Esophagus (tissue), 2 donors: ENCODE data around the gene CFAP57. TPM values are rescaled to one million over a fixed set of nuclear protein-coding genes. Genes with fewer than 3 reads are reported as not detected.

Source experiments
- H3K27ac ChIP-seq, 2 donors: one replicate each; pipeline ENCODE4 v1.5.1; 2013; ENCODE audit warnings: low read depth in 2 of 2, mild to moderate bottlenecking in 2 of 2, inconsistent platforms in 1 of 2, low read length in 1 of 2, moderate library complexity in 1 of 2
- H3K27me3 ChIP-seq, 2 donors: one replicate each; pipeline ENCODE4 v1.6.1; 2013; ENCODE audit warnings: low read length in 2 of 2, control low read depth in 1 of 2, mild to moderate bottlenecking in 1 of 2; ENCODE audit not compliant: insufficient read depth in 2 of 2, control insufficient read depth in 1 of 2
- H3K36me3 ChIP-seq, 2 donors: one replicate each; pipeline ENCODE4 v1.6.1; 2013; ENCODE audit warnings: low read length in 1 of 2; ENCODE audit not compliant: control insufficient read depth in 2 of 2, insufficient read depth in 2 of 2
- H3K4me1 ChIP-seq, 2 donors: one replicate each; pipeline ENCODE4 v1.6.1; 2013; ENCODE audit warnings: low read length in 1 of 2; ENCODE audit not compliant: control insufficient read depth in 2 of 2, insufficient read depth in 2 of 2
- H3K4me3 ChIP-seq, 2 donors: one replicate each; pipeline ENCODE4 v1.5.1; 2013; ENCODE audit warnings: low read length in 2 of 2, mild to moderate bottlenecking in 2 of 2, low read depth in 1 of 2, moderate library complexity in 1 of 2
- H3K9me3 ChIP-seq, 2 donors: one replicate each; pipeline ENCODE4 v1.6.1; 2013; ENCODE audit warnings: mild to moderate bottlenecking in 2 of 2, low read depth in 1 of 2, low read length in 1 of 2, moderate library complexity in 1 of 2; ENCODE audit not compliant: control insufficient read depth in 2 of 2, insufficient read depth in 1 of 2
- WGBS, 2 donors: extraction: QIAGEN DNeasy Blood & Tissue Kit; methylation state at CpG; one replicate each; pipeline ENCODE4 v1.1.7; 2013; 5-methylcytosine and 5-hydroxymethylcytosine counted together
- polyA plus RNA-seq, 2 donors: library from polyadenylated mRNA; stranded (reverse); fragments of 200-250 nt; gene quantifications; one replicate each; pipeline ENCODE4 v1.2.3, GENCODE V29; 2013
- donor health status: healthy with polysubstance abuse.
- donor health status: Bipolar disorder and iron deficiency.

Gene CFAP57
- polyA plus RNA-seq, 2 donors, result 0.02 to 0.06 TPM

DNA sequence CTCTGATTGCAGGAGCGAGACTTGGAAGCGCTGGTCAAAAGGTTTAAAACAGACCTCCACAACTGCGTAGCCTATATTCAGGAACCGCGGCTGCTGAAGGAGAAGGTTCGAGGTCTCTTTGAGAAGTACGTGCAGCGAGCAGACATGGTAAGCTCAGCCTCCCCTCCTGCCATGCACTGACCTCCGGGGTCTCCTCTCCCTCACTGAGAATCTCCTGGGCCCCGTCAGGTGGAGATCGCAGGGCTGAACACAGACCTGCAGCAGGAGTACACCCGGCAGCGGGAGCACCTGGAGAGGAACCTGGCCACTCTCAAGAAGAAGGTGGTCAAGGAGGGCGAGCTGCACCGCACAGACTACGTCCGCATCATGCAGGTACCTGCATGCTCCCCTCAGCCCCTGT, 62.1 kb downstream of the CFAP57 start:
- Histone ChIP-seq H3K27ac (no peak overlapping the region), H3K36me3 (no peaks in the 10 kb centered on the region), H3K4me1 (no peaks in the 10 kb centered on the region), H3K27me3 (no peaks in the 10 kb centered on the region), H3K4me3 (no peak overlapping the region), H3K9me3 (no peaks in the 10 kb centered on the region)
- WGBS, 2 donors, result 94 to 95% methylated on average over 17 of the region's 17 CpGs

DNA sequence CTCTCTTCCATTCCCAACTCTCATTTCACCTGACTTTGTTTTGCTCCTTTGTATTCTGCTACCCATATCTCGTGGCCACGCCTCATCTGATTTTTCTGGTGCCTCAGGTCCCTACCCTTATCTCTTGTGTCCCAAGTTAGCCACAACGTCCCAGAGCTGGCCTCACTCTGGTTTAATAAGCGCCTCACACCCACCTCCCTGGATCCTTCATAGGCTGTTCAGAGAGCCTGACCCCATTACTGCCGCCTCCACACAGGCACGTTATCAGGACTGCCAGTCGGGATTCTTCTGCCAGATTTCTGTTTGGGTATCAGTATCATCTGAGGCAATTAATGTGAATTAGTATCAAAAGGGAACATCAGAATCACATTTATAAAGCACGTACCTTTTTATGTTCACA, 62.9 kb downstream of the CFAP57 start:
- Histone ChIP-seq H3K27me3 (no peaks in the 10 kb centered on the region), H3K4me1 (no peaks in the 10 kb centered on the region), H3K4me3 (no peak overlapping the region), H3K9me3 (no peaks in the 10 kb centered on the region), H3K36me3 (no peaks in the 10 kb centered on the region), H3K27ac (no peak overlapping the region)
- WGBS, 2 donors, result 74 to 85% methylated on average over 8 of the region's 8 CpGs

DNA sequence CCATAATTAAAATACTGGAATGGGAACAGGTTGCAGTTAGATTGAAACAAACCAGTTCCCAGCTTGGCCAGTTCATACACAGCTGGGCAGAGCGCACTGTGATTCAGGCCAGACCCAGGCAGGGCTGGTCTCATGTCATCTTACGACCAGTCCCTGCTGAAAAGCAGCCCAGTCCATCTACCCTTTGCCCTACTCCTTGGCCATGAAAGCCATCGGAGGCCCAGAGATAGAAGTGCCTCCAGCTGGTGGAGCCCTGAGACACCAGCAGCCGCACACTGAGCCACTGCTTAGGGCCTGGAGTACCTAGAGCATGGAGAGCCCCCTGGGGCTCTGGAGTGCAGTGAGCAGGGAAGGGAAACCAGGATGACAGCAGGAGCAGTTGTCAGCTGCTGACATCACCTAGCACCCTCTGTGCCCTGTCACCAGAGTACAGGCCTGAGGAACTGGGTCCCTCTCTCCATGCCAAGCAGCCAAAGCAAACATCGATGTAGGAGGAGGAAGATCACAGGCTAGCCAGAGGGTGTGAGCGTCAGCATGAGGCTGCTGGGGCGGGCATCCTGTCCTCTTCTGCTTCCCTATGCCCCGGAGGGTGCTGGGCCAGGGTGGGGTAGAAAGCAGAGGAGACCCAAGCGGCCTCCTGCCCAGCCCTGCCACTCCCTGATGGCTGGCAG, 63.5 kb downstream of the CFAP57 start:
- no peaks in the 10 kb centered on the region for H3K9me3 ChIP-seq
- no peaks in the 10 kb centered on the region for H3K27me3 ChIP-seq
- H3K27ac ChIP-seq, result no peak overlapping the region
- no peaks in the 10 kb centered on the region for H3K4me1 ChIP-seq
- no peaks in the 10 kb centered on the region for H3K36me3 ChIP-seq
- 68 to 71% methylated on average over 9 of the region's 9 CpGs for WGBS, 2 donors
- no peak overlapping the region for H3K4me3 ChIP-seq

DNA sequence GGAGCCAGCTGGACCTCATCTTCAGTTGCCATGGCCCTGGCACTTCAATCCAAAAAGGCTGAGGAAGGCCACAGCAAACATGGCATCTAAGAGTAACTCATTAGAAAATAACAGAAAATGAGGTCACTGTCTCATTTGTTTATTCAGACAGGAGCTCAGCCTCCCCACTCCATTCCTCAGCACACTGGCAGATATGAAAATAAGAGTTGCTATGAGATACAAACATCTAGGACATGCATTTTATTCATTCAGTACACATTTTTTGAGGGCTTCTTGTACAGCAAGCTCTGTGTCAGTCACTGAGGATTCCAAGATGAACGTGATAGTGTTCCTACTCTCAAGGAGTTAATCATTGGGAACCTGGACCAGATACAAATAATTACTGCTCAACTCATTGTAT, 65.0 kb downstream of the CFAP57 start:
- H3K4me3 ChIP-seq, result no peak overlapping the region
- H3K36me3 ChIP-seq, result no peaks in the 10 kb centered on the region
- 69 to 75% methylated on average over 1 of the region's 1 CpG for WGBS, 2 donors
- H3K4me1 ChIP-seq, result no peaks in the 10 kb centered on the region
- H3K27ac ChIP-seq, result no peak overlapping the region
- H3K9me3 ChIP-seq, result no peaks in the 10 kb centered on the region
- H3K27me3 ChIP-seq, result no peaks in the 10 kb centered on the region

DNA sequence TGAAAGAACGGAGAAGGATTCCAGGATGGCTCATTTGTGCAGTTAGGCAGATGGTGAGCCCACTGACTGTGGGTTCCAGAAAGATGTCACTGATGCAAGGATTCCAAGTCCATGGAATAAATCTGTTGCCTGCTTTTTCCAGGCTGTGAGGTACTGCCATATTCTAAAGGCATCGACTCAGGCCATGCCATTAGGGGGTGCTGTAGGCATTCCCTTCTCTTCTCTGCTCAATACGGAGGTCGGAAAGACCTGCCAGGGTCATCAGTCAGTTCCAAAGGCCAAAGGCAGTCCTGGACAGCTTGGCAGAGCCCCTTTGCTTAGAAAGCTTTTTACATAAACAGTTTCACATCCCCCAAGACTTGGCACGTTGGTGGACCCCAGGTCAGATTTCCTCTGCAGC, 66.0 kb downstream of the CFAP57 start:
- Histone ChIP-seq H3K4me1 (no peaks in the 10 kb centered on the region), H3K27me3 (no peaks in the 10 kb centered on the region), H3K36me3 (no peaks in the 10 kb centered on the region), H3K4me3 (no peak overlapping the region), H3K9me3 (no peaks in the 10 kb centered on the region), H3K27ac (no peak overlapping the region)
- WGBS, 2 donors, result 15 to 22% methylated on average over 5 of the region's 5 CpGs

DNA sequence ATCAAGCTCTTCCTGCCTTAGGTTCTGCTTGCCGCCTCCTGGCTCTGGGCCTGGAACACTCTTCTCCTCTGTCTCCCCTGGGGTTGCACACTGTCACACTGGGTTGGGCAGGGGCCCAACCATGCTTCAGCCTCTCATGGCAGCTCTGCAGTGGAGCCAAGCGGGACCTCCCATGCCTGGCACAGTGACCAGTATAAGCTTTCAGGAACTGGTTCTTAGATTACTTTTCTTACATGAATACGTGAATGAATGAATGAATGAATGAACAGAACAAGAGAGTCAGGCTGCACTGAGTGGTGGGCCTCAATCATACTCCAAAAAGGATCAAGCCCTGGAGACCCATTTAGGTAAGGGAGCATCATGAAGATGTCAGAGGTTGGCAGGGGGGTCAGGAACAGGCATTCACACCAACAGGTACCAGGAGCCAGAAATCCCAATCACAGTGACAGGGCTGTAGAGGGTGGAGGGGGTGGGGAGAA, 66.9 kb downstream of the CFAP57 start:
- WGBS, 2 donors, result 77 to 82% methylated on average over 3 of the region's 3 CpGs
- Histone ChIP-seq H3K36me3 (no peaks in the 10 kb centered on the region), H3K9me3 (no peaks in the 10 kb centered on the region), H3K27me3 (no peaks in the 10 kb centered on the region), H3K27ac (no peak overlapping the region), H3K4me3 (no peak overlapping the region), H3K4me1 (no peaks in the 10 kb centered on the region)

DNA sequence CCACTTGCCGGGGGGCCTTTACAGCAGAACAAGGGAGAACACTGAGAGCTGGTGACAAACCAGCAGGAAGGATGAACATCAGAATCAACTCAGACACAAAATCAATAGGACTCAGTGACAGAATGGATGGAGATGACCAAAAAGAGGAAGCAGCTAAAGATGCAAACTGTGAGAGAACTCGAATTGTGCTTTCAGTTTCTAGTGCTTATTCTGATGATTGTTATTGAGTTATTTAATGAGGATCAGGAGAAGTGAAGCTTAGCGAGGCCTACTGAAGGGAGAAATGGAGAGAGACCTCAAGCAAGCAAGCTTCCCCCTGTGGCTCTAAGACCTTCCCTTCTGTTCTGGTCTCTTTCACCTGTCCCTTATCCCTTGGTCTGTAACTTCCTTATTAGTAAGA, 67.4 kb downstream of the CFAP57 start:
- Histone ChIP-seq H3K36me3 (no peaks in the 10 kb centered on the region), H3K9me3 (no peaks in the 10 kb centered on the region), H3K27ac (no peak overlapping the region), H3K27me3 (no peaks in the 10 kb centered on the region), H3K4me1 (no peaks in the 10 kb centered on the region), H3K4me3 (no peak overlapping the region)
- 74 to 75% methylated on average over 3 of the region's 3 CpGs for WGBS, 2 donors

DNA sequence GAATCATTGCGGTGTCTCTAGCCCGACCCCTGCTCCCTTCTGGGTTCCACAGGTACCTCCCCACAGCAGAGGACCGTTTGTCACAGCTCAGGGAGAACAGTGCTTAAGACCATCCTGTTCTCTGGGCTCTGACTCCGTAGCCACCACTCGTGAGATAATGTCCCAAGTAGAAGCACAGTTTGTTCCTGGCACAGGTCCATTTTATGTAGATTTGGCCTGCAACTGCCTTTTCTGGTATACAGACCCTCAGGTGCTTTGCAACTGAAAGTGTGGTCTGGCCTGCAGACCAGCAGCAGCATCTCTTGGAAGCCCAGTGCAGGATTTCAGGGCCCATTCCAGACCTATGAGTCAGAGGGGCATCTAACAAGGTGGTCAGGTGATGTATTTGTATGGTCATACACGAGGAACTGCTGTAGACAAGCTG, 69.3 kb downstream of the CFAP57 start:
- Histone ChIP-seq H3K27me3 (no peaks in the 10 kb centered on the region), H3K9me3 (no peaks in the 10 kb centered on the region), H3K27ac (no peak overlapping the region), H3K4me1 (no peaks in the 10 kb centered on the region), H3K36me3 (no peaks in the 10 kb centered on the region), H3K4me3 (no peak overlapping the region)
- 58 to 61% methylated on average over 6 of the region's 6 CpGs for WGBS, 2 donors

DNA sequence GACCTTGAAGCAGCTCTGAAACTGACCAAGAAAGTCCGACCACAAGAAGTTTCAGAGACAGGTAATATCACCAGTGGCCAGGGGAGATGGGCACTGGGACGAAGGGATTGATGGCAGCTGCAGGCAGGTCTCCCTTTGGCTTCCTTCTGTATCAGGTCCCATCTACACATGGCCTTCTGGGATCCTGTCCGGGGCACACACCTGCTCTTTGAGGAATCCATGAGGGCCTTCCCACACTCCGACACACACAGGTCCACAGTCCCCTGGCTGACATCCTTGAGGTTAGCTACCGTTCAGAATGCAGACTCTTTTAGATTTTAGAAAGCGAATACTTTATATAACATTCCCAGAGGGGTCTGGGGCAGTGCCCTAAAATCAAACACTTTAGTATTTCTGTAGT, 71.2 kb downstream of the CFAP57 start:
- Histone ChIP-seq H3K27me3 (no peaks in the 10 kb centered on the region), H3K4me3 (no peak overlapping the region), H3K36me3 (no peaks in the 10 kb centered on the region), H3K27ac (no peak overlapping the region), H3K4me1 (no peaks in the 10 kb centered on the region), H3K9me3 (no peaks in the 10 kb centered on the region)
- 81 to 87% methylated on average over 6 of the region's 6 CpGs for WGBS, 2 donors

DNA sequence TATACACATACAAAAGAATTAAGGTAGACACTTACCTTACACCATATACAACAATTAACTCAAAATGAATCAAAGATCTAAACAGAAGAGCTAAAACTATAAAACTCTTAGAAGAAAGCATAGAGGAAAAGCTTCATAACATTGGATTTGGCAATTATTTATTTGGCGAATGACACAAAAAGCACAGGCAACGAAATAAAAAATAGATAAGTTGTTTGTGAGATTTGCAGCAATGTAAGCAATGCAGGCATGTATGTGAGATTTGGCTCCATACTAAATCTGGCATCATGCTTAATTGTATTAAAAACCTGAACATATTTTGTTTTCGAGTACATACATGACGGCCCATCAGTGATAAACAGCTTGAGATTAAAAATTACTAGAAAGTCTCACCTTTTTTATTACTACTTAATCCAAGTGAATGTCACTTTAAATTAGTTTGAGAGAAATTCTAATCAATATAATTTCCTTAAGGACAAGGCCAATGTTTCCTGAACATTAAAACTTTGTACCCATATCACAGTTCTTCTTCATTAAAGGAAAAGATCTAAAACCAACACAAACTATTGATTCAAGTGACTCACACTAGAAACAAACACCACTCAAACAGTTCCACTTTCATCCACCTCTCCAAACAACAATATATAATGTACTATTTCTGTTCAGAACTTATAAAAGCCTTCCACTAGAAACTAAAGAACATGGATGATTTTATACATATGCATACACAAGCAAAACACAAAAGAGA, 74.5 kb downstream of the CFAP57 start:
- no peak overlapping the region for H3K27ac ChIP-seq
- no peaks in the 10 kb centered on the region for H3K27me3 ChIP-seq
- no peaks in the 10 kb centered on the region for H3K36me3 ChIP-seq
- WGBS, 2 donors, result 87 to 94% methylated on average over 4 of the region's 4 CpGs
- H3K9me3 ChIP-seq, result no peaks in the 10 kb centered on the region
- H3K4me1 ChIP-seq, result no peaks in the 10 kb centered on the region
- no peak overlapping the region for H3K4me3 ChIP-seq
